ENCODE results near the gene MEAF6. TPM values are rescaled to one million over a fixed set of nuclear protein-coding genes. Genes with fewer than 3 reads are reported as not detected.
A peak's percentile ranks its signal among the peaks of the same experiment; 100 is the strongest.

MEAF6 gene
- total and polyA plus RNA-seq, 2 experiments from 2014 or later = 60.1 to 64.5 TPM

DNA sequence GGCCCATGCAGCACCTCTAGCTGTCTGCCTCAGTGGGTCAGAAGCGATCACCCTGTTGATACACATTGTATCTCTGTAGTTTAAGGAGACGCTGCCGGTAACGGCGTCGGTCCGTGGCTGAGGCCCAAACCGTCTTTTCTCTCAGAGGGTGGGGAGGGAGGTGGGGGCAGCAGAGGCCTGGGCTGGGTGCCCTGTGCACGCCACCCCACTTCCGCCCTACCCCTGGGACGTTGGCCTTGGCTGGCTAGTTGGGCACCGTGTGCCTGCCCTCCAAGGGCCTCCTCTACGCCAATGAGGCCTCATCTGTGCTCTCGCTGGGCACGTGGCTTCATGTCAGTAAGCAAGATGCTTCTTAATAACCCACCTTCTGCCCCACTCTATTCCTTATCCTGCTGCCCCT lies 30.8 kb downstream of the MEAF6 start:
- H3K4me1 Mint-ChIP-seq = peaks cover 19% of the 10 kb centered on the region
- TF ChIP-seq, protein P1, sequence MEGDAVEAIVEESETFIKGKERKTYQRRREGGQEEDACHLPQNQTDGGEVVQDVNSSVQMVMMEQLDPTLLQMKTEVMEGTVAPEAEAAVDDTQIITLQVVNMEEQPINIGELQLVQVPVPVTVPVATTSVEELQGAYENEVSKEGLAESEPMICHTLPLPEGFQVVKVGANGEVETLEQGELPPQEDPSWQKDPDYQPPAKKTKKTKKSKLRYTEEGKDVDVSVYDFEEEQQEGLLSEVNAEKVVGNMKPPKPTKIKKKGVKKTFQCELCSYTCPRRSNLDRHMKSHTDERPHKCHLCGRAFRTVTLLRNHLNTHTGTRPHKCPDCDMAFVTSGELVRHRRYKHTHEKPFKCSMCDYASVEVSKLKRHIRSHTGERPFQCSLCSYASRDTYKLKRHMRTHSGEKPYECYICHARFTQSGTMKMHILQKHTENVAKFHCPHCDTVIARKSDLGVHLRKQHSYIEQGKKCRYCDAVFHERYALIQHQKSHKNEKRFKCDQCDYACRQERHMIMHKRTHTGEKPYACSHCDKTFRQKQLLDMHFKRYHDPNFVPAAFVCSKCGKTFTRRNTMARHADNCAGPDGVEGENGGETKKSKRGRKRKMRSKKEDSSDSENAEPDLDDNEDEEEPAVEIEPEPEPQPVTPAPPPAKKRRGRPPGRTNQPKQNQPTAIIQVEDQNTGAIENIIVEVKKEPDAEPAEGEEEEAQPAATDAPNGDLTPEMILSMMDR (conservative IDR thresholded peaks at IDR 0.05; ENCODE audit: low read depth in 2 of 2) = no peak
- TF ChIP-seq ZNF331 (CRISPR knock-in tag; IDR thresholded peaks at IDR 0.05; ENCODE audit: low read depth) (no peak), STAT1 (IDR thresholded peaks at IDR 0.05; ENCODE audit: unreplicated experiment) (no peak), POLR2AphosphoS5 (IDR thresholded peaks at IDR 0.05; ENCODE audit: low read depth) (no peak), EZH2phosphoT487 (IDR thresholded peaks at IDR 0.05; ENCODE audit: unreplicated experiment) (no peak), EZH2 (IDR thresholded peaks at IDR 0.05; ENCODE audit: low read depth, unreplicated experiment) (no peak), CREB1 (CRISPR knock-in tag; IDR thresholded peaks at IDR 0.05; ENCODE audit: low read depth) (no peak), NANOG (IDR thresholded peaks at IDR 0.05; ENCODE audit: borderline replicate concordance) (no peak), JUNB (IDR thresholded peaks at IDR 0.05; ENCODE audit: unreplicated experiment) (no peak), ZNF114 (CRISPR knock-in tag; IDR thresholded peaks at IDR 0.05) (no peak)
- TF ChIP-seq, protein P2, sequence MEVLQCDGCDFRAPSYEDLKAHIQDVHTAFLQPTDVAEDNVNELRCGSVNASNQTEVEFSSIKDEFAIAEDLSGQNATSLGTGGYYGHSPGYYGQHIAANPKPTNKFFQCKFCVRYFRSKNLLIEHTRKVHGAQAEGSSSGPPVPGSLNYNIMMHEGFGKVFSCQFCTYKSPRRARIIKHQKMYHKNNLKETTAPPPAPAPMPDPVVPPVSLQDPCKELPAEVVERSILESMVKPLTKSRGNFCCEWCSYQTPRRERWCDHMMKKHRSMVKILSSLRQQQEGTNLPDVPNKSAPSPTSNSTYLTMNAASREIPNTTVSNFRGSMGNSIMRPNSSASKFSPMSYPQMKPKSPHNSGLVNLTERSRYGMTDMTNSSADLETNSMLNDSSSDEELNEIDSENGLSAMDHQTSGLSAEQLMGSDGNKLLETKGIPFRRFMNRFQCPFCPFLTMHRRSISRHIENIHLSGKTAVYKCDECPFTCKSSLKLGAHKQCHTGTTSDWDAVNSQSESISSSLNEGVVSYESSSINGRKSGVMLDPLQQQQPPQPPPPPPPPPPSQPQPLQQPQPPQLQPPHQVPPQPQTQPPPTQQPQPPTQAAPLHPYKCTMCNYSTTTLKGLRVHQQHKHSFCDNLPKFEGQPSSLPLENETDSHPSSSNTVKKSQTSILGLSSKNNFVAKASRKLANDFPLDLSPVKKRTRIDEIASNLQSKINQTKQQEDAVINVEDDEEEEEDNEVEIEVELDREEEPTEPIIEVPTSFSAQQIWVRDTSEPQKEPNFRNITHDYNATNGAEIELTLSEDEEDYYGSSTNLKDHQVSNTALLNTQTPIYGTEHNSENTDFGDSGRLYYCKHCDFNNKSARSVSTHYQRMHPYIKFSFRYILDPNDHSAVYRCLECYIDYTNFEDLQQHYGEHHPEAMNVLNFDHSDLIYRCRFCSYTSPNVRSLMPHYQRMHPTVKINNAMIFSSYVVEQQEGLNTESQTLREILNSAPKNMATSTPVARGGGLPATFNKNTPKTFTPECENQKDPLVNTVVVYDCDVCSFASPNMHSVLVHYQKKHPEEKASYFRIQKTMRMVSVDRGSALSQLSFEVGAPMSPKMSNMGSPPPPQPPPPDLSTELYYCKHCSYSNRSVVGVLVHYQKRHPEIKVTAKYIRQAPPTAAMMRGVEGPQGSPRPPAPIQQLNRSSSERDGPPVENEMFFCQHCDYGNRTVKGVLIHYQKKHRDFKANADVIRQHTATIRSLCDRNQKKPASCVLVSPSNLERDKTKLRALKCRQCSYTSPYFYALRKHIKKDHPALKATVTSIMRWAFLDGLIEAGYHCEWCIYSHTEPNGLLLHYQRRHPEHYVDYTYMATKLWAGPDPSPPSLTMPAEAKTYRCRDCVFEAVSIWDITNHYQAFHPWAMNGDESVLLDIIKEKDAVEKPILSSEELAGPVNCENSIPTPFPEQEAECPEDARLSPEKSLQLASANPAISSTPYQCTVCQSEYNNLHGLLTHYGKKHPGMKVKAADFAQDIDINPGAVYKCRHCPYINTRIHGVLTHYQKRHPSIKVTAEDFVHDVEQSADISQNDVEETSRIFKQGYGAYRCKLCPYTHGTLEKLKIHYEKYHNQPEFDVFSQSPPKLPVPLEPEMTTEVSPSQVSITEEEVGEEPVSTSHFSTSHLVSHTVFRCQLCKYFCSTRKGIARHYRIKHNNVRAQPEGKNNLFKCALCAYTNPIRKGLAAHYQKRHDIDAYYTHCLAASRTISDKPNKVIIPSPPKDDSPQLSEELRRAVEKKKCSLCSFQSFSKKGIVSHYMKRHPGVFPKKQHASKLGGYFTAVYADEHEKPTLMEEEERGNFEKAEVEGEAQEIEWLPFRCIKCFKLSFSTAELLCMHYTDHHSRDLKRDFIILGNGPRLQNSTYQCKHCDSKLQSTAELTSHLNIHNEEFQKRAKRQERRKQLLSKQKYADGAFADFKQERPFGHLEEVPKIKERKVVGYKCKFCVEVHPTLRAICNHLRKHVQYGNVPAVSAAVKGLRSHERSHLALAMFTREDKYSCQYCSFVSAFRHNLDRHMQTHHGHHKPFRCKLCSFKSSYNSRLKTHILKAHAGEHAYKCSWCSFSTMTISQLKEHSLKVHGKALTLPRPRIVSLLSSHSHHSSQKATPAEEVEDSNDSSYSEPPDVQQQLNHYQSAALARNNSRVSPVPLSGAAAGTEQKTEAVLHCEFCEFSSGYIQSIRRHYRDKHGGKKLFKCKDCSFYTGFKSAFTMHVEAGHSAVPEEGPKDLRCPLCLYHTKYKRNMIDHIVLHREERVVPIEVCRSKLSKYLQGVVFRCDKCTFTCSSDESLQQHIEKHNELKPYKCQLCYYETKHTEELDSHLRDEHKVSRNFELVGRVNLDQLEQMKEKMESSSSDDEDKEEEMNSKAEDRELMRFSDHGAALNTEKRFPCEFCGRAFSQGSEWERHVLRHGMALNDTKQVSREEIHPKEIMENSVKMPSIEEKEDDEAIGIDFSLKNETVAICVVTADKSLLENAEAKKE (CRISPR knock-in tag; IDR thresholded peaks at IDR 0.05) = no peak
- TF ChIP-seq, protein P3, sequence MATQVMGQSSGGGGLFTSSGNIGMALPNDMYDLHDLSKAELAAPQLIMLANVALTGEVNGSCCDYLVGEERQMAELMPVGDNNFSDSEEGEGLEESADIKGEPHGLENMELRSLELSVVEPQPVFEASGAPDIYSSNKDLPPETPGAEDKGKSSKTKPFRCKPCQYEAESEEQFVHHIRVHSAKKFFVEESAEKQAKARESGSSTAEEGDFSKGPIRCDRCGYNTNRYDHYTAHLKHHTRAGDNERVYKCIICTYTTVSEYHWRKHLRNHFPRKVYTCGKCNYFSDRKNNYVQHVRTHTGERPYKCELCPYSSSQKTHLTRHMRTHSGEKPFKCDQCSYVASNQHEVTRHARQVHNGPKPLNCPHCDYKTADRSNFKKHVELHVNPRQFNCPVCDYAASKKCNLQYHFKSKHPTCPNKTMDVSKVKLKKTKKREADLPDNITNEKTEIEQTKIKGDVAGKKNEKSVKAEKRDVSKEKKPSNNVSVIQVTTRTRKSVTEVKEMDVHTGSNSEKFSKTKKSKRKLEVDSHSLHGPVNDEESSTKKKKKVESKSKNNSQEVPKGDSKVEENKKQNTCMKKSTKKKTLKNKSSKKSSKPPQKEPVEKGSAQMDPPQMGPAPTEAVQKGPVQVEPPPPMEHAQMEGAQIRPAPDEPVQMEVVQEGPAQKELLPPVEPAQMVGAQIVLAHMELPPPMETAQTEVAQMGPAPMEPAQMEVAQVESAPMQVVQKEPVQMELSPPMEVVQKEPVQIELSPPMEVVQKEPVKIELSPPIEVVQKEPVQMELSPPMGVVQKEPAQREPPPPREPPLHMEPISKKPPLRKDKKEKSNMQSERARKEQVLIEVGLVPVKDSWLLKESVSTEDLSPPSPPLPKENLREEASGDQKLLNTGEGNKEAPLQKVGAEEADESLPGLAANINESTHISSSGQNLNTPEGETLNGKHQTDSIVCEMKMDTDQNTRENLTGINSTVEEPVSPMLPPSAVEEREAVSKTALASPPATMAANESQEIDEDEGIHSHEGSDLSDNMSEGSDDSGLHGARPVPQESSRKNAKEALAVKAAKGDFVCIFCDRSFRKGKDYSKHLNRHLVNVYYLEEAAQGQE (IDR thresholded peaks at IDR 0.05; ENCODE audit: unreplicated experiment) = no peak
- TF ChIP-seq, protein P4, sequence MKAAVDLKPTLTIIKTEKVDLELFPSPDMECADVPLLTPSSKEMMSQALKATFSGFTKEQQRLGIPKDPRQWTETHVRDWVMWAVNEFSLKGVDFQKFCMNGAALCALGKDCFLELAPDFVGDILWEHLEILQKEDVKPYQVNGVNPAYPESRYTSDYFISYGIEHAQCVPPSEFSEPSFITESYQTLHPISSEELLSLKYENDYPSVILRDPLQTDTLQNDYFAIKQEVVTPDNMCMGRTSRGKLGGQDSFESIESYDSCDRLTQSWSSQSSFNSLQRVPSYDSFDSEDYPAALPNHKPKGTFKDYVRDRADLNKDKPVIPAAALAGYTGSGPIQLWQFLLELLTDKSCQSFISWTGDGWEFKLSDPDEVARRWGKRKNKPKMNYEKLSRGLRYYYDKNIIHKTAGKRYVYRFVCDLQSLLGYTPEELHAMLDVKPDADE (IDR thresholded peaks at IDR 0.05) = no peak
- Histone ChIP-seq H3K27me3 (ENCODE audit: insufficient read depth) (no peaks in the 10 kb centered on the region), H2AFZ (no peak overlapping the region), H3K9me2 (ENCODE audit: insufficient read depth) (no peaks in the 10 kb centered on the region), H3K27ac (ENCODE audit: low read depth) (0 out of 2 replicates have a peak overlapping the region, but pooled peaks have one; percentile 19), H3K79me2 (replicated peaks; ENCODE audit: insufficient read depth) (peaks cover 6% of the 10 kb centered on the region; the same call in 1 of the 2 replicates), H3F3A (replicated peaks; ENCODE audit: low read depth) (0 out of 2 replicates have a peak, but pooled peaks cover 9% of the 10 kb centered on the region), H4K20me1 (replicated peaks; ENCODE audit: insufficient read depth) (no peaks in the 10 kb centered on the region; the same call in 1 of the 2 replicates), H3K4me2 (no peak overlapping the region), H3K4me1 (ENCODE audit: insufficient read depth) (peaks cover 13% of the 10 kb centered on the region; the same call in 1 of the 2 replicates), H3K36me3 (ENCODE audit: insufficient read depth) (no peaks in the 10 kb centered on the region), H3K4me3 (no peak overlapping the region)
- H3K27ac Mint-ChIP-seq = peak overlapping the region; percentile 4; the same call in 1 of the 2 replicates
- no peaks in the 10 kb centered on the region for H3K9me3 Mint-ChIP-seq
- no peak for DNase-seq (ENCODE audit: low spot score)
- H3K4me3 Mint-ChIP-seq = no peak overlapping the region
- no peak for ATAC-seq
- H3K27me3 Mint-ChIP-seq (ENCODE audit: insufficient read depth, low read depth, poor library complexity) = peaks cover 11% of the 10 kb centered on the region
- H3K36me3 Mint-ChIP-seq (ENCODE audit: low read depth) = peaks cover 36% of the 10 kb centered on the region
